GM21786 (cell line): Measurements from ENCODE around the gene TRIM66.

Experiments used
- ATAC-seq: cut with Tn5 transposase; IDR thresholded peaks from one replicate; pipeline ENCODE4 v1.9.1; 2021; ENCODE audit not compliant: unreplicated experiment

The TRIM66 gene

GRCh38 chr11:8682303-8683114 is at the start of gene TRIM66, which contains the start of gene RPL27A:
TRIM66 (minus strand) TSS chr11:8682665; CDS start chr11:8672274, 10,391 bp downstream.
RPL27A (plus strand) TSS chr11:8682792; CDS start chr11:8682814, 22 bp downstream.
- ATAC-seq = peak; percentile 95

- ATAC-seq = peak; percentile 49
These were observed 49.3 kb upstream of the TRIM66 start for GRCh38 chr11:8731647-8732323.

GRCh38 chr11:8730697-8731020 is 48.2 kb upstream of the TRIM66 start:
- no peak for ATAC-seq

- ATAC-seq = no peak
These were observed 47.6 kb upstream of the TRIM66 start for GRCh38 chr11:8729837-8730696.

- no peak for ATAC-seq
These were observed 46.6 kb upstream of the TRIM66 start for GRCh38 chr11:8729067-8729466.

GRCh38 chr11:8728563-8728962 is 46.1 kb upstream of the TRIM66 start:
- no peak for ATAC-seq

GRCh38 chr11:8726395-8726794 is 43.9 kb upstream of the TRIM66 start:
- ATAC-seq = no peak

GRCh38 chr11:8724682-8725081 is 42.2 kb upstream of the TRIM66 start:
- no peak for ATAC-seq

GRCh38 chr11:8723711-8724110 is 41.2 kb upstream of the TRIM66 start:
- no peak for ATAC-seq

- ATAC-seq = no peak
These were observed 40.3 kb upstream of the TRIM66 start for GRCh38 chr11:8722809-8723208.

GRCh38 chr11:8721609-8722500 is 39.4 kb upstream of the TRIM66 start:
- no peak for ATAC-seq

- no peak for ATAC-seq
These were observed 38.6 kb upstream of the TRIM66 start for GRCh38 chr11:8720868-8721608.

GRCh38 chr11:8720352-8720751 is 37.9 kb upstream of the TRIM66 start:
- ATAC-seq = no peak

- no peak for ATAC-seq
These were observed 37.3 kb upstream of the TRIM66 start for GRCh38 chr11:8719721-8720120.

GRCh38 chr11:8719211-8719649 is 36.8 kb upstream of the TRIM66 start:
- ATAC-seq = no peak

GRCh38 chr11:8717876-8718753 is 35.6 kb upstream of the TRIM66 start:
- ATAC-seq = peak; percentile 76

- ATAC-seq = no peak
These were observed 35.0 kb upstream of the TRIM66 start for GRCh38 chr11:8717544-8717875.

GRCh38 chr11:8715501-8715900 is 33.0 kb upstream of the TRIM66 start:
- no peak for ATAC-seq
